ENCODE measurements around the gene UCHL1. TPM values are rescaled to one million over a fixed set of nuclear protein-coding genes. Genes with fewer than 3 reads are reported as not detected.

UCHL1 gene
- total and polyA plus RNA-seq, 5 donors = 8.3 to 63.9 (median 40.5) TPM

- peak in 1 of 3 donors; percentile 14 for DNase-seq
- intact Hi-C loops (cut with DNase I) = loop anchor here in 3 of 4 donors (5.0 to 10.0 kb wide), 2 partner anchors 288 to 290 kb away; no protein-coding TSS in a partner anchor
- peaks cover 4% of the 10 kb centered on the region for H3K4me1 ChIP-seq (ENCODE audit: control insufficient read depth, insufficient read depth, low read length)
- WGBS = 41% methylated on average over 9 of the region's 9 CpGs
- H3K27me3 ChIP-seq (ENCODE audit: control insufficient read depth, insufficient read depth) = no peaks in the 10 kb centered on the region
- H3K9me3 ChIP-seq (ENCODE audit: control insufficient read depth, low read length) = no peaks in the 10 kb centered on the region
- ATAC-seq = no peak
- H3K4me3 ChIP-seq (ENCODE audit: low read length) = no peak overlapping the region
- H3K27ac ChIP-seq (ENCODE audit: low read length) = no peak overlapping the region
Measured at GRCh38 chr4:41215155-41215554, 41.6 kb upstream of the UCHL1 start.

- Histone ChIP-seq H3K27ac (ENCODE audit: low read length) (peak overlapping the region; percentile 24), H3K4me1 (ENCODE audit: control insufficient read depth, insufficient read depth, low read length) (peaks cover 4% of the 10 kb centered on the region), H3K4me3 (ENCODE audit: low read length) (peak overlapping the region; percentile 43), H3K27me3 (ENCODE audit: control insufficient read depth, insufficient read depth) (no peaks in the 10 kb centered on the region), H3K9me3 (ENCODE audit: control insufficient read depth, low read length) (no peaks in the 10 kb centered on the region)
- intact Hi-C loops (cut with DNase I) = loop anchor here in 3 of 4 donors (5.0 to 10.0 kb wide), 2 partner anchors 289 to 291 kb away; no protein-coding TSS in a partner anchor
- WGBS = 29% methylated on average over 8 of the region's 8 CpGs
- no peak for ATAC-seq
- DNase-seq = no peak
Measured at GRCh38 chr4:41215969-41216293, 40.8 kb upstream of the UCHL1 start.

DNA sequence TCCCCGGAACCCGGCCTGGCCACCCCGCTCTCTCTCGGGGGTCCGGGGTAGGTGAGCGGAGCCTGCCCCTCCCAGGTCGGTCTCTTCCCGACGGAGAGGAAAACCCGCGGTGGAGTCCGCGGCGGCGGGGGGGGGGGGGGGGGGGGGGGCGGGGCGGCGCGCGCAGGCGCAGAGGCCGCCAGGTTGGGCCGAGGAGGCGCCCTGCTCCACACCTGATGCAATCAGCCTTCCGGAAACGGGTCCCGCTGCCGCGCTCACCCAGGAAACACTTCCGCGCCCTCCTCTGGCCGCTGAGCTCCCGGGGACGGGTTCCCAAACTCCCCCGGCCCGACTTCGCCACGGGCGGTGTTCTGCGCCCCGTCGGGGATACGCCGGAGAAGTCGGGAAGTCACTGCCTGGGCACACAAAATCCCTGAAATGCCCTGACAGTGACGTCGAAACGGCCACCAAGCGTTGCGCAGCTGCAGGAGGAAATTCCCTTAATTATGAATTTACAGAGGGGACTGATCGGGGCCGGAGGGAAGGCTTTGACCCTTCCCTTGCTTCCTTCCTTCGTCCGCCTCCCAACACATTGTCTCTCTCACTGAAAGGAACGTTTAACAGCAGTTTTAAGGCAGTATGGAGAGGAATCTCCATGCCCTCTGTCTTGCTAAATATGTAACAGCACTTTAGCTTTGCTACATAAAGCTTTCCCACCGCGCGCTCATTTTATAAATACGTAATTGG lies 40.3 kb upstream of the UCHL1 start:
- ATAC-seq (peak; percentile 21 to 51), DNase-seq (peak; percentile 71 to 87 (median 83))
- Histone ChIP-seq H3K27me3 (ENCODE audit: control insufficient read depth, insufficient read depth) (no peaks in the 10 kb centered on the region), H3K4me3 (ENCODE audit: low read length) (peak overlapping the region; percentile 43), H3K4me1 (ENCODE audit: control insufficient read depth, insufficient read depth, low read length) (peaks cover 4% of the 10 kb centered on the region), H3K27ac (ENCODE audit: low read length) (peak overlapping the region; percentile 31), H3K9me3 (ENCODE audit: control insufficient read depth, low read length) (no peaks in the 10 kb centered on the region)
- 1% methylated on average over 59 of the region's 59 CpGs for WGBS
- intact Hi-C loops (cut with DNase I) = loop anchor here in 3 of 4 donors (5.0 to 10.0 kb wide), 2 partner anchors 289 to 292 kb away; no protein-coding TSS in a partner anchor

DNA sequence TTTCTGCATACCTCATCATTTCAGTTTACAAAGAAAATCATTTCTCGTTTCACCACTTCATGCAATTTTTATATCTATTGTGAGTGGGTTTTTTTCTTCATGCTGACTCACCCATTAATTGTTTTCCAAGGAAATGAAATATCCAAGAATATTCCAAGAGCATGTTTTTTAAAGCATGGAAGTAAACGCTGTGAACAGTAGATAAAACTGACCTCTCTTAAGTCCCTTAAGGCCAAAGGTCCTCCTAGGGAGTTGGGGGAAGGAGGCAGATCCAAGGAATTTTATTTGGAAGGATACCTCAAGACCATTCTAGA lies 39.8 kb upstream of the UCHL1 start:
- no peak for DNase-seq
- H3K4me3 ChIP-seq (ENCODE audit: low read length) = peak overlapping the region; percentile 43
- H3K27me3 ChIP-seq (ENCODE audit: control insufficient read depth, insufficient read depth) = no peaks in the 10 kb centered on the region
- H3K4me1 ChIP-seq (ENCODE audit: control insufficient read depth, insufficient read depth, low read length) = peaks cover 4% of the 10 kb centered on the region
- H3K9me3 ChIP-seq (ENCODE audit: control insufficient read depth, low read length) = no peaks in the 10 kb centered on the region
- WGBS = 10% methylated on average over 2 of the region's 2 CpGs
- intact Hi-C loops (cut with DNase I) = loop anchor here in 3 of 4 donors (5.0 to 10.0 kb wide), 2 partner anchors 290 to 292 kb away; no protein-coding TSS in a partner anchor
- no peak for ATAC-seq
- no peak overlapping the region for H3K27ac ChIP-seq (ENCODE audit: low read length)

GRCh38 chr4:41217374-41217773 lies 39.4 kb upstream of the UCHL1 start:
- H3K4me3 ChIP-seq (ENCODE audit: low read length) = no peak overlapping the region
- no peaks in the 10 kb centered on the region for H3K9me3 ChIP-seq (ENCODE audit: control insufficient read depth, low read length)
- WGBS = 56% methylated on average over 2 of the region's 2 CpGs
- ATAC-seq (no peak), DNase-seq (no peak)
- H3K4me1 ChIP-seq (ENCODE audit: control insufficient read depth, insufficient read depth, low read length) = peaks cover 4% of the 10 kb centered on the region
- no peak overlapping the region for H3K27ac ChIP-seq (ENCODE audit: low read length)
- intact Hi-C loops (cut with DNase I) = loop anchor here in 3 of 4 donors (5.0 to 10.0 kb wide), 2 partner anchors 290 to 293 kb away; no protein-coding TSS in a partner anchor
- H3K27me3 ChIP-seq (ENCODE audit: control insufficient read depth, insufficient read depth) = no peaks in the 10 kb centered on the region

- H3K27me3 ChIP-seq (ENCODE audit: control insufficient read depth, insufficient read depth) = no peaks in the 10 kb centered on the region
- ATAC-seq = no peak
- H3K4me3 ChIP-seq (ENCODE audit: low read length) = no peak overlapping the region
- peaks cover 4% of the 10 kb centered on the region for H3K4me1 ChIP-seq (ENCODE audit: control insufficient read depth, insufficient read depth, low read length)
- intact Hi-C loops (cut with DNase I) = loop anchor here in 3 of 4 donors (5.0 to 10.0 kb wide), 2 partner anchors 291 to 294 kb away; no protein-coding TSS in a partner anchor
- no peak overlapping the region for H3K27ac ChIP-seq (ENCODE audit: low read length)
- no peak for DNase-seq
- 98% methylated on average over 3 of the region's 3 CpGs for WGBS
- H3K9me3 ChIP-seq (ENCODE audit: control insufficient read depth, low read length) = no peaks in the 10 kb centered on the region
Measured at GRCh38 chr4:41218703-41219102, 38.0 kb upstream of the UCHL1 start.

GRCh38 chr4:41219421-41219950 lies 37.2 kb upstream of the UCHL1 start:
- intact Hi-C loops (cut with DNase I) = loop anchor here in 3 of 4 donors (5.0 to 10.0 kb wide), 2 partner anchors 292 to 295 kb away; no protein-coding TSS in a partner anchor
- Histone ChIP-seq H3K27me3 (ENCODE audit: control insufficient read depth, insufficient read depth) (no peaks in the 10 kb centered on the region), H3K27ac (ENCODE audit: low read length) (no peak overlapping the region), H3K4me1 (ENCODE audit: control insufficient read depth, insufficient read depth, low read length) (peaks cover 4% of the 10 kb centered on the region), H3K4me3 (ENCODE audit: low read length) (no peak overlapping the region), H3K9me3 (ENCODE audit: control insufficient read depth, low read length) (no peaks in the 10 kb centered on the region)
- no peak for ATAC-seq
- WGBS = 61% methylated on average over 3 of the region's 3 CpGs
- no peak for DNase-seq

GRCh38 chr4:41221850-41222645 lies 34.7 kb upstream of the UCHL1 start:
- intact Hi-C loops (cut with DNase I) = no loop called here
- Histone ChIP-seq H3K9me3 (ENCODE audit: control insufficient read depth, low read length) (no peaks in the 10 kb centered on the region), H3K27me3 (ENCODE audit: control insufficient read depth, insufficient read depth) (no peaks in the 10 kb centered on the region), H3K27ac (ENCODE audit: low read length) (no peak overlapping the region), H3K4me1 (ENCODE audit: control insufficient read depth, insufficient read depth, low read length) (no peaks in the 10 kb centered on the region), H3K4me3 (ENCODE audit: low read length) (no peak overlapping the region)
- 89% methylated on average over 4 of the region's 4 CpGs for WGBS
- DNase-seq (no peak), ATAC-seq (no peak)

GRCh38 chr4:41227902-41228301 lies 28.8 kb upstream of the UCHL1 start:
- Histone ChIP-seq H3K27me3 (ENCODE audit: control insufficient read depth, insufficient read depth) (no peaks in the 10 kb centered on the region), H3K9me3 (ENCODE audit: control insufficient read depth, low read length) (no peaks in the 10 kb centered on the region), H3K27ac (ENCODE audit: low read length) (no peak overlapping the region), H3K4me1 (ENCODE audit: control insufficient read depth, insufficient read depth, low read length) (no peaks in the 10 kb centered on the region), H3K4me3 (ENCODE audit: low read length) (no peak overlapping the region)
- WGBS = 82% methylated on average over 4 of the region's 4 CpGs
- intact Hi-C loops (cut with DNase I) = no loop called here
- ATAC-seq (no peak), DNase-seq (no peak)

GRCh38 chr4:41232406-41232805 lies 24.3 kb upstream of the UCHL1 start:
- H3K4me3 ChIP-seq (ENCODE audit: low read length) = no peak overlapping the region
- H3K9me3 ChIP-seq (ENCODE audit: control insufficient read depth, low read length) = no peaks in the 10 kb centered on the region
- no peak overlapping the region for H3K27ac ChIP-seq (ENCODE audit: low read length)
- no peaks in the 10 kb centered on the region for H3K27me3 ChIP-seq (ENCODE audit: control insufficient read depth, insufficient read depth)
- DNase-seq = no peak
- no peaks in the 10 kb centered on the region for H3K4me1 ChIP-seq (ENCODE audit: control insufficient read depth, insufficient read depth, low read length)
- ATAC-seq = no peak
- intact Hi-C loops (cut with DNase I) = no loop called here
- 62% methylated on average over 5 of the region's 5 CpGs for WGBS

GRCh38 chr4:41232856-41233255 lies 23.9 kb upstream of the UCHL1 start:
- DNase-seq (no peak), ATAC-seq (no peak)
- Histone ChIP-seq H3K4me1 (ENCODE audit: control insufficient read depth, insufficient read depth, low read length) (no peaks in the 10 kb centered on the region), H3K9me3 (ENCODE audit: control insufficient read depth, low read length) (no peaks in the 10 kb centered on the region), H3K27me3 (ENCODE audit: control insufficient read depth, insufficient read depth) (no peaks in the 10 kb centered on the region), H3K27ac (ENCODE audit: low read length) (no peak overlapping the region), H3K4me3 (ENCODE audit: low read length) (no peak overlapping the region)
- intact Hi-C loops (cut with DNase I) = no loop called here
- WGBS = 89% methylated on average over 3 of the region's 3 CpGs
